PC-9 (cell line): Measurements from ENCODE around the gene ZEB2. TPM values are rescaled to one million over a fixed set of nuclear protein-coding genes. Genes with fewer than 3 reads are reported as not detected.

ENCODE experiments used
- BruUV-seq: library from RNA; stranded (reverse); fragments of 400-500 nt; replicated peaks from 2 replicates; lab custom pipeline; 2021; lab: Mats Ljungman, UMichigan
- CTCF ChIA-PET: fragments of 300-600 bp; sonication (Branson Sonifier 250); formaldehyde crosslinking; loops from one replicate; lab custom pipeline; 2022; ENCODE audit warnings: antibody characterized with exemption; lab: Charles Lee
- POLR2A ChIA-PET: fragments of 300-600 bp; sonication (Branson Sonifier 250); formaldehyde crosslinking; loops from one replicate; lab custom pipeline; 2022; ENCODE audit warnings: antibody characterized with exemption; ENCODE audit not compliant: unreplicated experiment; lab: Charles Lee
- DNase-seq, 2 experiments: peaks; one replicate each; pipeline versions ENCODE4 v3.0.0 to v3.0.0-alpha.2; 2015 to 2022; ENCODE audit warnings: mixed read lengths in 1 of 2
- H2AFZ ChIP-seq: fragments of 200-600 bp; sonication (generic); 2 replicates; pipeline ENCODE4 v1.8.1; 2017; ENCODE audit warnings: antibody characterized with exemption
- H3F3A ChIP-seq: fragments of 200-600 bp; sonication (generic); 2 replicates; pipeline ENCODE4 v1.8.1; 2017; ENCODE audit warnings: antibody characterized with exemption, mild to moderate bottlenecking, low read depth; ENCODE audit not compliant: insufficient read depth
- H3K27ac ChIP-seq: fragments of 200-600 bp; sonication (generic); 2 replicates; pipeline ENCODE4 v1.6.1; 2016; ENCODE audit warnings: mixed run types
- H3K27me3 ChIP-seq: fragments of 200-600 bp; sonication (generic); 2 replicates; pipeline ENCODE4 v1.6.1; 2016; ENCODE audit warnings: low read depth, mixed run types; ENCODE audit not compliant: insufficient read depth
- H3K36me3 ChIP-seq: fragments of 200-600 bp; sonication (generic); 2 replicates; pipeline ENCODE4 v1.6.1; 2016; ENCODE audit warnings: low read depth, mixed run types
- H3K4me1 ChIP-seq: fragments of 200-600 bp; sonication (generic); replicated peaks from 2 replicates; pipeline ENCODE4 v1.6.1; 2016; ENCODE audit warnings: mixed run types; ENCODE audit not compliant: insufficient read depth
- H3K4me2 ChIP-seq: fragments of 200-600 bp; sonication (generic); 2 replicates; pipeline ENCODE4 v1.6.1; 2017; ENCODE audit warnings: mixed run types
- H3K4me3 ChIP-seq: fragments of 200-600 bp; sonication (generic); 2 replicates; pipeline ENCODE4 v1.6.1; 2016; ENCODE audit warnings: mixed run types
- H3K79me2 ChIP-seq: fragments of 200-600 bp; sonication (generic); 2 replicates; pipeline ENCODE4 v1.6.1; 2017; ENCODE audit warnings: low read depth, mixed run types
- H3K9me2 ChIP-seq: fragments of 200-600 bp; sonication (generic); 2 replicates; pipeline ENCODE4 v1.8.1; 2017; ENCODE audit warnings: mild to moderate bottlenecking; ENCODE audit not compliant: insufficient read depth
- H3K9me3 ChIP-seq: fragments of 200-600 bp; sonication (generic); 2 replicates; pipeline ENCODE4 v1.8.1; 2016; ENCODE audit warnings: low read depth; ENCODE audit not compliant: insufficient read depth
- H4K20me1 ChIP-seq: fragments of 200-600 bp; sonication (generic); 2 replicates; pipeline ENCODE4 v1.8.1; 2017; ENCODE audit not compliant: insufficient read depth
- EZH2 ChIP-seq: fragments of 200-600 bp; sonication (generic); IDR thresholded peaks from 2 replicates; pipeline ENCODE4 v1.8.0; 2017; ENCODE audit warnings: antibody characterized with exemption, low read depth
- intact Hi-C: fragments of 100-400 bp; cut with micrococcal nuclease; formaldehyde crosslinking; loops from one replicate; pipeline ENCODE4 v1.10.0; 2022; ENCODE audit not compliant: unreplicated experiment
- total RNA-seq: library from RNA; stranded (reverse); gene quantifications from 2 replicates; pipeline ENCODE4 v1.2.3, GENCODE V29; 2021
- TF ChIP-seq, protein P1 (sequence below): fragments of 200-600 bp; sonication (generic); conservative IDR thresholded peaks from 2 replicates; pipeline ENCODE4 v1.6.1; 2017; ENCODE audit warnings: mixed run types, antibody characterized with exemption, mild to moderate bottlenecking, moderate library complexity

The ZEB2 gene
- total RNA-seq, 1 experiment from 2014 or later: 0.09 TPM

DNA sequence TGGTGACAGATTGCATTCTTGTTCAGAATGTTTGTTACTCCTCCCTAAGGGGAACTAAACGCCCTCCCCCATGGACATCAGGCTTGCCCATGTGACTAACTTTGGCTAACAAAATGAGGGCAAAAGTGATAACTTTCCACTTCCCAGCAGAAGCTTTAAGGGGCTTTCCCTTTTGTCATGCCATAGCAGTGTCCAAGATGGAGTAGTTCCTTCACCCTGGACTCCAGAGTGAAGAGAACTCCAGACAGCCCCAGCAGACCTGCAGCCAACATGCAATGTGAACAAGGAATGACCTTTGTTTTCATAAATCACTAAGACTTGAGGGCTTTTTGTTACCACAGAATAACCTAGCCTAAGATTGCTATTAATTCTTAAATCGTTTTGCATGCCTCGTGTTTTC, 163.5 kb downstream of the ZEB2 start:
- Histone ChIP-seq H3K4me3 (no peak overlapping the region), H3K4me1 (peaks cover 24% of the 10 kb centered on the region), H3F3A (no peaks in the 10 kb centered on the region), H3K4me2 (no peak overlapping the region), H4K20me1 (no peaks in the 10 kb centered on the region), H3K79me2 (no peaks in the 10 kb centered on the region), H3K9me3 (peaks cover 12% of the 10 kb centered on the region; the same call in 1 of the 2 replicates), H2AFZ (no peak overlapping the region), H3K27ac (no peak overlapping the region), H3K27me3 (no peaks in the 10 kb centered on the region), H3K36me3 (no peaks in the 10 kb centered on the region), H3K9me2 (no peaks in the 10 kb centered on the region)
- ChIA-PET POLR2A (no interaction called here), CTCF (no interaction called here)
- TF ChIP-seq EZH2: no peak
- TF ChIP-seq, protein P1, sequence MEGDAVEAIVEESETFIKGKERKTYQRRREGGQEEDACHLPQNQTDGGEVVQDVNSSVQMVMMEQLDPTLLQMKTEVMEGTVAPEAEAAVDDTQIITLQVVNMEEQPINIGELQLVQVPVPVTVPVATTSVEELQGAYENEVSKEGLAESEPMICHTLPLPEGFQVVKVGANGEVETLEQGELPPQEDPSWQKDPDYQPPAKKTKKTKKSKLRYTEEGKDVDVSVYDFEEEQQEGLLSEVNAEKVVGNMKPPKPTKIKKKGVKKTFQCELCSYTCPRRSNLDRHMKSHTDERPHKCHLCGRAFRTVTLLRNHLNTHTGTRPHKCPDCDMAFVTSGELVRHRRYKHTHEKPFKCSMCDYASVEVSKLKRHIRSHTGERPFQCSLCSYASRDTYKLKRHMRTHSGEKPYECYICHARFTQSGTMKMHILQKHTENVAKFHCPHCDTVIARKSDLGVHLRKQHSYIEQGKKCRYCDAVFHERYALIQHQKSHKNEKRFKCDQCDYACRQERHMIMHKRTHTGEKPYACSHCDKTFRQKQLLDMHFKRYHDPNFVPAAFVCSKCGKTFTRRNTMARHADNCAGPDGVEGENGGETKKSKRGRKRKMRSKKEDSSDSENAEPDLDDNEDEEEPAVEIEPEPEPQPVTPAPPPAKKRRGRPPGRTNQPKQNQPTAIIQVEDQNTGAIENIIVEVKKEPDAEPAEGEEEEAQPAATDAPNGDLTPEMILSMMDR: no peak
- DNase-seq: no peak
- no TSS peak for BruUV-seq
- intact Hi-C loops: no loop called here

DNA sequence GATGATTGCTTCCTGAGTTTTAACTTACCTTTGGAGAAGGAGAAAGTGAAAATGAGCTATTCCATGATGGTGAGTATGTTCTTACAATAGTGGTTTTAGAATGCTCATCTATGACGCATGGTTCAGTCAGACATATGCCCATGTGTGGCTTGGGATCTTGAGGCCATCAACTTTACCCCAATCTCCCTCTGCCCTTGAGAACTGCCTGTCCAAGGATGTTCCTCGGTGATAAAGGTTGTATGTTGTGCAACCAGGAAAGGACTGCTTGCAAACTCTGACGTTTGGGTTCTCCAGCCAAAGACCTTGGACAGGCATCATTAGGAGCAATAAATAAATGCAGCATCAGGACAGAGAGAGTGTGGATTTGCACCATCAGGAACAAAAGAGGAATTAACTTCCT, 165.0 kb downstream of the ZEB2 start:
- H3K79me2 ChIP-seq: no peaks in the 10 kb centered on the region
- peaks cover 24% of the 10 kb centered on the region for H3K4me1 ChIP-seq
- peaks cover 12% of the 10 kb centered on the region; the same call in 1 of the 2 replicates for H3K9me3 ChIP-seq
- no peak overlapping the region for H3K4me2 ChIP-seq
- ChIA-PET CTCF (no interaction called here), POLR2A (interaction anchor here (0.7 kb wide), 1 partner anchor 347 kb away, joined by 6 read pairs; no protein-coding TSS in a partner anchor)
- no peaks in the 10 kb centered on the region for H3K36me3 ChIP-seq
- H3K4me3 ChIP-seq: no peak overlapping the region
- H3K9me2 ChIP-seq: no peaks in the 10 kb centered on the region
- intact Hi-C loops: no loop called here
- TF ChIP-seq, protein P1: no peak
- TF ChIP-seq EZH2: no peak
- H3F3A ChIP-seq: no peaks in the 10 kb centered on the region
- H2AFZ ChIP-seq: no peak overlapping the region
- no TSS peak for BruUV-seq
- no peak overlapping the region for H3K27ac ChIP-seq
- DNase-seq: no peak
- H3K27me3 ChIP-seq: no peaks in the 10 kb centered on the region
- H4K20me1 ChIP-seq: no peaks in the 10 kb centered on the region

DNA sequence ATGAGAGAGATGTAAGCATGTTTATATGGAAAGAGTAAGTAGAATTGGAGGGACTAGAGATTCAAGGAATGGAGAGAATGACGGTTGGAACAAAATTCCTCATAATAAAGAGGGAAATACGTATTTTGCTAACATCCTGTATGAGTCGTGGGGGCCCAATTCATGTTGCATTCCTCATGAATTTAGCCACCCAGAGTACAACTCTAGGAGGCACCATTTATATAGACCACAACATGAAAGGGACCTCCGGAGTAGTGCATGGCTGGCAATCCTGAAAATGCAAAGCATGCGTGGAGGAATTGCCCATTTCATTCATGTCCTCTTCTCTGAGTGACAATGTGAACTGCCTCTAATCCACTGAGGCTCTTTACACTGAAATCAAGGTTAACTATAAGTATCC, 168.2 kb downstream of the ZEB2 start:
- H3K79me2 ChIP-seq: no peaks in the 10 kb centered on the region
- H3K4me1 ChIP-seq: no peaks in the 10 kb centered on the region
- no peak for DNase-seq
- intact Hi-C loops: no loop called here
- H3F3A ChIP-seq: no peaks in the 10 kb centered on the region
- ChIA-PET POLR2A (no interaction called here), CTCF (no interaction called here)
- peaks cover under 1% of the 10 kb centered on the region; the same call in 1 of the 2 replicates for H3K9me3 ChIP-seq
- no peak overlapping the region for H3K4me2 ChIP-seq
- no peaks in the 10 kb centered on the region for H3K27me3 ChIP-seq
- H3K4me3 ChIP-seq: no peak overlapping the region
- no peaks in the 10 kb centered on the region for H4K20me1 ChIP-seq
- no peak overlapping the region for H3K27ac ChIP-seq
- H2AFZ ChIP-seq: 0 out of 2 replicates have a peak overlapping the region, but pooled peaks have one; percentile 33
- no TSS peak for BruUV-seq
- no peaks in the 10 kb centered on the region for H3K36me3 ChIP-seq
- no peaks in the 10 kb centered on the region for H3K9me2 ChIP-seq
- no peak for TF ChIP-seq EZH2
- TF ChIP-seq, protein P1: no peak
